RWPE1 (cell line): ENCODE measurements around the gene NRG3.

Experiments used
- CTCF ChIA-PET: fragments of 350-600 bp; sonication (Branson Sonifier 250); formaldehyde crosslinking; extraction: SDS; loops from one replicate; lab custom pipeline; 2021; lab: Yijun Ruan, JAX
- POLR2A ChIA-PET: fragments of 400-600 bp; formaldehyde crosslinking; extraction: SDS; loops from one replicate; lab custom pipeline; 2020; ENCODE audit warnings: antibody characterized with exemption; ENCODE audit not compliant: low non-redundant PET; lab: Yijun Ruan, JAX
- DNase-seq: peaks from one replicate; pipeline ENCODE4 v3.0.0; 2012; ENCODE audit warnings: low spot score
- H3K27ac ChIP-seq: fragments of 450-650 bp; 2 replicates; pipeline ENCODE4 v1.5.1; 2017
- CTCF ChIP-seq: fragments of 450-650 bp; conservative IDR thresholded peaks from 2 replicates; pipeline ENCODE4 v1.5.1; 2017; ENCODE audit warnings: low read depth, mild to moderate bottlenecking

Gene NRG3

GRCh38 chr10:82890573-82890972 is 1015.6 kb downstream of the NRG3 start:
- DNase-seq: no peak
- no peak overlapping the region for H3K27ac ChIP-seq
- ChIA-PET POLR2A (no interaction called here), CTCF (no interaction called here)
- TF ChIP-seq CTCF: no peak

- POLR2A ChIA-PET: no interaction called here
- no peak for TF ChIP-seq CTCF
- CTCF ChIA-PET: interaction anchor here (0.6 kb wide), 1 partner anchor 49 kb away, joined by 4 read pairs; no protein-coding TSS in a partner anchor
- DNase-seq: no peak
- no peak overlapping the region for H3K27ac ChIP-seq
Measured at GRCh38 chr10:82908096-82908495, 1033.1 kb downstream of the NRG3 start.

- no peak for TF ChIP-seq CTCF
- no peak for DNase-seq
- CTCF ChIA-PET: interaction anchor here (0.6 kb wide), 1 partner anchor 48 kb away, joined by 4 read pairs; no protein-coding TSS in a partner anchor
- no peak overlapping the region for H3K27ac ChIP-seq
- POLR2A ChIA-PET: no interaction called here
Measured at GRCh38 chr10:82908751-82909150, 1033.8 kb downstream of the NRG3 start.

- ChIA-PET CTCF (interaction anchor here (0.6 to 0.8 kb wide), 2 partner anchors 23 to 745 kb away, joined by 3 to 5 read pairs; no protein-coding TSS in a partner anchor), POLR2A (no interaction called here)
- H3K27ac ChIP-seq: no peak overlapping the region
- no peak for TF ChIP-seq CTCF
- no peak for DNase-seq
Measured at GRCh38 chr10:82910301-82910700, 1035.3 kb downstream of the NRG3 start.

- POLR2A ChIA-PET: no interaction called here
- no peak for TF ChIP-seq CTCF
- CTCF ChIA-PET: no interaction called here
- H3K27ac ChIP-seq: no peak overlapping the region
- DNase-seq: no peak
Measured at GRCh38 chr10:82914655-82915136, 1039.7 kb downstream of the NRG3 start.

- DNase-seq: no peak
- ChIA-PET POLR2A (no interaction called here), CTCF (no interaction called here)
- TF ChIP-seq CTCF: no peak
- H3K27ac ChIP-seq: no peak overlapping the region
Measured at GRCh38 chr10:82916941-82917340, 1041.9 kb downstream of the NRG3 start.
